Heart right ventricle (tissue), 16 donors: ENCODE measurements around the gene MICAL3. TPM values are rescaled to one million over a fixed set of nuclear protein-coding genes. Genes with fewer than 3 reads are reported as not detected.

ENCODE experiments used
- ATAC-seq, 8 donors: fragments of 200-7000 bp; cut with Tn5 transposase; one replicate each; pipeline ENCODE4 v1.9.1; 2020; ENCODE audit warnings: mild to moderate bottlenecking in 8 of 8, moderate library complexity in 8 of 8, moderate number of reproducible peaks in 1 of 8
- DNase-seq, 2 donors: peaks; one replicate each; pipeline ENCODE4 v3.0.0-alpha.2; 2020
- H3K27ac ChIP-seq, 10 donors: fragments of 200-600 bp; sonication (generic) in 2 of 10; one replicate each; pipeline versions ENCODE4 v1.5.0 to v1.8.0; 2020 to 2022; ENCODE audit warnings: mild to moderate bottlenecking in 3 of 10
- H3K27me3 ChIP-seq, 7 donors: fragments of 200-600 bp; one replicate each; pipeline ENCODE4 v1.8.0; 2021 to 2022; ENCODE audit warnings: mild to moderate bottlenecking in 2 of 7
- H3K36me3 ChIP-seq, 9 donors: fragments of 200-600 bp; sonication (generic) in 1 of 9; one replicate each; pipeline versions ENCODE4 v1.5.0 to v1.8.0; 2020 to 2022; ENCODE audit warnings: mild to moderate bottlenecking in 2 of 9
- H3K4me1 ChIP-seq, 9 donors: fragments of 200-600 bp; sonication (generic) in 1 of 9; one replicate each; pipeline versions ENCODE4 v1.5.0 to v1.8.0; 2020 to 2022; ENCODE audit warnings: mild to moderate bottlenecking in 4 of 9
- H3K4me3 ChIP-seq, 10 donors: fragments of 200-600 bp; sonication (generic) in 2 of 10; one replicate each; pipeline versions ENCODE4 v1.5.0 to v1.8.0; 2020 to 2022; ENCODE audit warnings: mild to moderate bottlenecking in 7 of 10, moderate library complexity in 2 of 10
- H3K9me3 ChIP-seq, 11 donors: fragments of 200-600 bp in 10 of 11; sonication (generic) in 2 of 11; one replicate each; pipeline versions ENCODE4 v1.5.0 to v1.8.0; 2013 to 2022; ENCODE audit warnings: mild to moderate bottlenecking in 2 of 11, control low read depth in 1 of 11, moderate library complexity in 1 of 11
- WGBS, 2 donors: extraction: QIAGEN DNeasy Blood & Tissue Kit; methylation state at CpG; one replicate each; pipeline ENCODE4 v1.1.7; 2013; ENCODE audit warnings: inconsistent platforms in 1 of 2; 5-methylcytosine and 5-hydroxymethylcytosine counted together
- intact Hi-C, 10 donors: fragments of 100-400 bp; cut with DNase I; formaldehyde crosslinking; loops; one replicate each; pipeline versions ENCODE4 v1.11.1 to v1.14.2; 2022
- polyA plus RNA-seq, 2 donors: library from polyadenylated mRNA; stranded (reverse); fragments of 200-250 nt; gene quantifications; one replicate each; pipeline ENCODE4 v1.2.3, GENCODE V29; 2013
- total RNA-seq, 10 donors: library from RNA; stranded (reverse); fragmentation: NEBNext Ultra II Directional in 3 of 10; extraction: Animal tissue kit (Norgen Biotek cat#: 25700) in 3 of 10; gene quantifications; one replicate each; pipeline versions ENCODE4 v1.2.1 to v1.2.4, GENCODE V29; 2021 to 2023
- TF ChIP-seq, protein P1 (sequence below), 9 donors: fragments of 200-600 bp; sonication (generic) in 2 of 9; IDR thresholded peaks; one replicate each; pipeline versions ENCODE4 v1.5.0 to v1.8.0; 2021 to 2022; ENCODE audit warnings: antibody characterized with exemption in 9 of 9, mild to moderate bottlenecking in 5 of 9, moderate library complexity in 1 of 9
- donor health status: Arrhythmogenic right ventricular cardiomyopathy.
- donor health status: ischemic (EF 13 %, LVEDD 7.1; RV severe dilation, severe dysfunction).
- donor health status: healthy with polysubstance abuse.
- donor health status: DM: no; HTN: yes; CAD: no.
- donor health status: DM: no; HTN: no; CAD: no.
- donor health status: ischemic (EF 25% LVEDD 6.9; RV normal size, moderate dysfunction).
- donor health status: ischemic (EF 25% LVEDD 5.7; RV mildly dilated, moderate dysfunction).
- donor health status: healthy.
- donor health status: DM: yes; HTN: yes; CAD: no.
- donor health status: Ischemic cardiomyopathy.
- donor health status: ischemic (EF 35%, LVEDD 5.7; RV mildly dilated, moderate dysfunction).
- donor health status: nonischemic (EF 11% LVEDD 7.7; RV severe dilation, severe dysfunction).
- donor health status: DM: yes; HTN: yes; CAD: no.
- donor health status: PGD.
- donor health status: ischemic (EF 29% LVEDD 5.4; RV normal size, mild dysfunction).
- donor health status: nonischemic (EF 23%, LVEDD 6.1; RV moderate dilation, normal function).

Gene MICAL3
- total and polyA plus RNA-seq, 12 donors: 13.2 to 137 (median 109) TPM

DNA sequence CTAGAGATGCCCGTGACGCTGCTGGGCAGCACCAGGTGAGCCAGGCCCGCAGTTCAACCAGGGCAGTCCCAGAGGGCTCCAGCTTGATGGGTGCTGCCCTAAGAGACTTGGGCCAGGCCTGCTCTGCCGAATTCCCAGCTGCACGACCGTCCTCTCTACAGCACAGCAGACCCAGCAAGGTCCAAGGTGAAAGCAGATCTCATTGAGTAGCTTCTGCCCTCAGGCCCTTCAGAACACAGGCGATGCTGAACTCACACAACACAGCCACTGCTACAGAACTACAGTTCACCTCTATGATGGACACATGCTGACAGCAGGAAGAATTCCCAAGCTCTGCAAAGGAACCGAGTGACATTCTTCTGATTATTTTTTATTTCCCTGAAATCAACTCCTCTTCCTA lies 81.6 kb downstream of the MICAL3 start:
- TF ChIP-seq, protein P1, sequence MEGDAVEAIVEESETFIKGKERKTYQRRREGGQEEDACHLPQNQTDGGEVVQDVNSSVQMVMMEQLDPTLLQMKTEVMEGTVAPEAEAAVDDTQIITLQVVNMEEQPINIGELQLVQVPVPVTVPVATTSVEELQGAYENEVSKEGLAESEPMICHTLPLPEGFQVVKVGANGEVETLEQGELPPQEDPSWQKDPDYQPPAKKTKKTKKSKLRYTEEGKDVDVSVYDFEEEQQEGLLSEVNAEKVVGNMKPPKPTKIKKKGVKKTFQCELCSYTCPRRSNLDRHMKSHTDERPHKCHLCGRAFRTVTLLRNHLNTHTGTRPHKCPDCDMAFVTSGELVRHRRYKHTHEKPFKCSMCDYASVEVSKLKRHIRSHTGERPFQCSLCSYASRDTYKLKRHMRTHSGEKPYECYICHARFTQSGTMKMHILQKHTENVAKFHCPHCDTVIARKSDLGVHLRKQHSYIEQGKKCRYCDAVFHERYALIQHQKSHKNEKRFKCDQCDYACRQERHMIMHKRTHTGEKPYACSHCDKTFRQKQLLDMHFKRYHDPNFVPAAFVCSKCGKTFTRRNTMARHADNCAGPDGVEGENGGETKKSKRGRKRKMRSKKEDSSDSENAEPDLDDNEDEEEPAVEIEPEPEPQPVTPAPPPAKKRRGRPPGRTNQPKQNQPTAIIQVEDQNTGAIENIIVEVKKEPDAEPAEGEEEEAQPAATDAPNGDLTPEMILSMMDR (IDR thresholded peaks at IDR 0.05): no peak
- H3K9me3 ChIP-seq: no peaks in the 10 kb centered on the region
- intact Hi-C loops: loop anchor here in 1 of 10 donors (10.0 kb wide), 1 partner anchor 62 kb away; no protein-coding TSS in a partner anchor
- 75 to 77% methylated on average over 8 of the region's 8 CpGs for WGBS, 2 donors
- H3K36me3 ChIP-seq: no peaks in the 10 kb centered on the region
- no peak overlapping the region for H3K4me3 ChIP-seq
- H3K27me3 ChIP-seq: no peaks in the 10 kb centered on the region
- ATAC-seq: no peak
- DNase-seq: no peak
- peak overlapping the region in 9 of 10 donors; percentile 48 to 83 (median 74) for H3K27ac ChIP-seq
- peaks cover 42 to 100% (median 86%) of the 10 kb centered on the region in 9 donors for H3K4me1 ChIP-seq

DNA sequence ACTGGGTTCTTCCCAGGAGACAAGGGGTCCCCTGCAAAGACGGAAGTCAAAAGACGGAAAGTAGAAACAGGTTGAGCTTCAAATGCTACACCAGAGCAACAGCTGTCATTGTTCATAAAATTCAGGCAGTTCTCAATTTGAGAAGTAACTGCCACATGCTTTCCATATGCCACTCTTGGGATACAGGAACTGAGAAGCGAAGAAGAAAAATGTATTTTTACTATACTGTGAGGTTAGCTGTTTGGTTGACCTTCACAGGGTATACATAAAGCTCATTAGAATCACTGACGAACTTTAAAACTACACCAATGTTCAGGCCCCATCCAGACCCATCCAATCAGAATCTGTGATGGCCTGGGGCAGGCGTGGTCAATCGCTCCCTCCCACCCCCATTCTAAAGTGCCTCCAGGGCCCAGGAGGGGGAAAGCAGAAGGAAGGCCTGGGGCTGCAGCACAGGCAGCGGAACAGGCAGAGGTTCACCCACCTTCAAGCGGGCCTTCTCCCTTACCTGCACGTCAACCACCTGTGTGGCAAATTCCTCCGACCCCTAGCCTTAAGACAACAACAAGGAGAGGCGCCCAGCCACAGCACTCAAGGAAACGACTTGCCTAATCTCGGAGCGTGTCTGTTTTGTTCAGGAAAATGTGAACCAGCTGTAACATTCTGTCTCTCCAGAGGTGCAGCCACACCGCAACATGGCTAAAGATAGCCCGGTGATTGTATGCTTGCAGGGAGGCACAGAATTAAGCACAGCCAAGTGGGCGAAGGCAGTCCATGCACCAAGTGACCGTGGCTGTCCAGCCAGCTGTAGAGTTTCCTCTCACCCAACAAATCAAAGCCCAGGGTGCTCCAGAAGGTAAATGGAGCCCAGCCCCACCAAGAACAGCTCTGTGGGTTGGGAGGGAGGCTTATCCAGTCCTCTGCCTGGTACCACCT lies 82.6 kb downstream of the MICAL3 start:
- TF ChIP-seq, protein P1 (IDR thresholded peaks at IDR 0.05): no peak
- peaks cover 41 to 100% (median 79%) of the 10 kb centered on the region in 9 donors for H3K4me1 ChIP-seq
- intact Hi-C loops: loop anchor here in 1 of 10 donors (10.0 kb wide), 1 partner anchor 63 kb away; no protein-coding TSS in a partner anchor
- 67 to 76% methylated on average over 18 of the region's 18 CpGs for WGBS, 2 donors
- no peaks in the 10 kb centered on the region for H3K36me3 ChIP-seq
- H3K27me3 ChIP-seq: no peaks in the 10 kb centered on the region
- no peak overlapping the region for H3K4me3 ChIP-seq
- DNase-seq (peak in 1 of 2 donors; percentile 43), ATAC-seq (peak; percentile 47 to 81 (median 57))
- no peaks in the 10 kb centered on the region for H3K9me3 ChIP-seq
- H3K27ac ChIP-seq: peak overlapping the region; percentile 8 to 83 (median 74)

DNA sequence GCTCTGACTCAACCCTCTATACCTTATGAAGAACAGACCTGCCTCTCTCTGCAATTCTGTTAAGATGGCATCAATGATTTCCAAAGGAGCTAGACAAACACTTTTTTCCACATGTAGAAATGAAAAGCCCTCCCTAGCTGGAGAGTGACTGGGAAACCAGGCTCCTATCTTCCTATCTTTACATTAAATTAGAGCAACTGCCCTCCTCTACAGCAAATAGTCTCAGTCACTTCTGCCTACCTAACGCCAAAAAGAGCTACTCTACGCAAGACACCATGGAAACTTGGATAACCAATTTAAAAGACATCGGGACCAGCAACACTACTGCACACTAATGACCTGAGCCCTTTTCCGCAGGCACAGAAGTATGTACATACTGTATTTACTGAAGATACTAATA lies 84.8 kb downstream of the MICAL3 start:
- ATAC-seq (no peak), DNase-seq (no peak)
- Histone ChIP-seq H3K36me3 (no peaks in the 10 kb centered on the region), H3K4me1 (peaks cover 23 to 78% (median 57%) of the 10 kb centered on the region in 9 donors), H3K27me3 (no peaks in the 10 kb centered on the region), H3K9me3 (no peaks in the 10 kb centered on the region), H3K4me3 (no peak overlapping the region), H3K27ac (peak overlapping the region in 7 of 10 donors; percentile 6 to 81 (median 77))
- intact Hi-C loops: no loop called here
- 97% methylated on average over 4 of the region's 4 CpGs for WGBS, 2 donors
- TF ChIP-seq, protein P1 (IDR thresholded peaks at IDR 0.05): no peak

DNA sequence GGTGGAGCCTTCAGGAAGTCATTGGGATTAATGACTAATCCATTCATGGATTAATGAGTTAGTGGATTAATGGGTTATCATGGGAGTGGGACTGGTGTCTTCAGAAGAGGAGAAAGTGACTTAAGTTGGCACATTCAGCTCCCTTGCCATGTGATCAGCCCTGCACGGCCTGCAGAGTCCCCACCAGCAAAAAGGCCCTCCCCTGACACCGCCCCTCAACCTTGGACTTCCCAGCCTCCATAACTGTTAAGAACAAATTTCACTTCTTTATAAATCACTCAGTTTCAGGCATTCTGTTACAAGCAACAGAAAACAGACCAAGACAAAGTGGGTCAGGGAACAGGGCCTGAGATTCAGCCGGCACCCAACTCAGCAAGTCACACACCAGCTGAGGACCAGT lies 85.3 kb downstream of the MICAL3 start:
- ATAC-seq (no peak), DNase-seq (no peak)
- Histone ChIP-seq H3K4me3 (no peak overlapping the region), H3K27ac (peak overlapping the region in 7 of 10 donors; percentile 62 to 81 (median 74)), H3K9me3 (no peaks in the 10 kb centered on the region), H3K36me3 (no peaks in the 10 kb centered on the region), H3K27me3 (no peaks in the 10 kb centered on the region), H3K4me1 (peaks cover 23 to 72% (median 51%) of the 10 kb centered on the region in 9 donors)
- TF ChIP-seq, protein P1 (IDR thresholded peaks at IDR 0.05): no peak
- intact Hi-C loops: no loop called here
- 84 to 85% methylated on average over 3 of the region's 3 CpGs for WGBS, 2 donors
